Measurements from ENCODE around the gene REM2.

- TF ChIP-seq CTCF (IDR thresholded peaks at IDR 0.05), result no peak
- no peak for TF ChIP-seq TEAD4 (CRISPR knock-in tag; IDR thresholded peaks at IDR 0.05)
- TF ChIP-seq ELF4 (CRISPR knock-in tag; IDR thresholded peaks at IDR 0.05; ENCODE audit: low read depth), result no peak
- no peak for TF ChIP-seq SP1 (CRISPR knock-in tag; conservative IDR thresholded peaks at IDR 0.05)
- TF ChIP-seq ZMAT4 (CRISPR knock-in tag; IDR thresholded peaks at IDR 0.05), result no peak
- TF ChIP-seq, protein P1, sequence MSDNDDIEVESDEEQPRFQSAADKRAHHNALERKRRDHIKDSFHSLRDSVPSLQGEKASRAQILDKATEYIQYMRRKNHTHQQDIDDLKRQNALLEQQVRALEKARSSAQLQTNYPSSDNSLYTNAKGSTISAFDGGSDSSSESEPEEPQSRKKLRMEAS (CRISPR knock-in tag; IDR thresholded peaks at IDR 0.05), result no peak
- no peak for TF ChIP-seq NFYB (CRISPR knock-in tag; conservative IDR thresholded peaks at IDR 0.05; ENCODE audit: low read depth)
- TF ChIP-seq, protein P2, sequence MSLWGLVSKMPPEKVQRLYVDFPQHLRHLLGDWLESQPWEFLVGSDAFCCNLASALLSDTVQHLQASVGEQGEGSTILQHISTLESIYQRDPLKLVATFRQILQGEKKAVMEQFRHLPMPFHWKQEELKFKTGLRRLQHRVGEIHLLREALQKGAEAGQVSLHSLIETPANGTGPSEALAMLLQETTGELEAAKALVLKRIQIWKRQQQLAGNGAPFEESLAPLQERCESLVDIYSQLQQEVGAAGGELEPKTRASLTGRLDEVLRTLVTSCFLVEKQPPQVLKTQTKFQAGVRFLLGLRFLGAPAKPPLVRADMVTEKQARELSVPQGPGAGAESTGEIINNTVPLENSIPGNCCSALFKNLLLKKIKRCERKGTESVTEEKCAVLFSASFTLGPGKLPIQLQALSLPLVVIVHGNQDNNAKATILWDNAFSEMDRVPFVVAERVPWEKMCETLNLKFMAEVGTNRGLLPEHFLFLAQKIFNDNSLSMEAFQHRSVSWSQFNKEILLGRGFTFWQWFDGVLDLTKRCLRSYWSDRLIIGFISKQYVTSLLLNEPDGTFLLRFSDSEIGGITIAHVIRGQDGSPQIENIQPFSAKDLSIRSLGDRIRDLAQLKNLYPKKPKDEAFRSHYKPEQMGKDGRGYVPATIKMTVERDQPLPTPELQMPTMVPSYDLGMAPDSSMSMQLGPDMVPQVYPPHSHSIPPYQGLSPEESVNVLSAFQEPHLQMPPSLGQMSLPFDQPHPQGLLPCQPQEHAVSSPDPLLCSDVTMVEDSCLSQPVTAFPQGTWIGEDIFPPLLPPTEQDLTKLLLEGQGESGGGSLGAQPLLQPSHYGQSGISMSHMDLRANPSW (CRISPR knock-in tag; conservative IDR thresholded peaks at IDR 0.05; ENCODE audit: low read depth), result no peak
- no peak for TF ChIP-seq ETV6 (CRISPR knock-in tag; IDR thresholded peaks at IDR 0.05)
- TF ChIP-seq, protein P3, sequence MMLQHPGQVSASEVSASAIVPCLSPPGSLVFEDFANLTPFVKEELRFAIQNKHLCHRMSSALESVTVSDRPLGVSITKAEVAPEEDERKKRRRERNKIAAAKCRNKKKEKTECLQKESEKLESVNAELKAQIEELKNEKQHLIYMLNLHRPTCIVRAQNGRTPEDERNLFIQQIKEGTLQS (CRISPR knock-in tag; conservative IDR thresholded peaks at IDR 0.05), result no peak
- no peak for TF ChIP-seq ZNF512 (CRISPR knock-in tag; IDR thresholded peaks at IDR 0.05; ENCODE audit: borderline replicate concordance)
These were observed 43.8 kb upstream of the REM2 start for GRCh38 chr14:22839159-22839779.

Data from WTC11 (cell line).